GM12874 (cell line): ENCODE measurements around the gene ZNF775.

Experiments used
- TF ChIP-seq, protein P1 (sequence below): IDR thresholded peaks from 2 replicates; pipeline ENCODE4 v1.5.1; 2011; ENCODE audit warnings: low read depth, mild to moderate bottlenecking, control low read depth, low read length, moderate library complexity; ENCODE audit not compliant: insufficient read depth

Gene ZNF775

DNA sequence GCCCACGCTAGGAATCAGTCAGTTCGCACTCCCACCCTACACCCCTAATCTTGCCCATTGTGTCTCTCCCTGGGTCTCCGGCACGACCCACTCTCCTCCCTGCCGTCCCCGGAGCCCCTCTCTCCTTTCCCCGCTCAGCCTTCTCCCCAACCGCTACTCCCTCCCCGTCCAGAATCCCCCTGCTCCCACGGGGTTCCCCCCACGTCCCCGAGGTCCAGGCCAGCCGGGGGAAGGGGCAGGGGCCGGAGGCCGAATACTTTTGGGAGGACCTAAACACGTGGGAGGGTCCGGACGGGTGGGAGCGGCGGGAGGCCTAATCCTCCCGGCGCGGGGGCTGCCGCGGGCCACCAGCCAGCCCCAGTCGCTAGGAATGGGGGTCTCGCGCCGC lies 38.3 kb upstream of the ZNF775 start:
- TF ChIP-seq, protein P1, sequence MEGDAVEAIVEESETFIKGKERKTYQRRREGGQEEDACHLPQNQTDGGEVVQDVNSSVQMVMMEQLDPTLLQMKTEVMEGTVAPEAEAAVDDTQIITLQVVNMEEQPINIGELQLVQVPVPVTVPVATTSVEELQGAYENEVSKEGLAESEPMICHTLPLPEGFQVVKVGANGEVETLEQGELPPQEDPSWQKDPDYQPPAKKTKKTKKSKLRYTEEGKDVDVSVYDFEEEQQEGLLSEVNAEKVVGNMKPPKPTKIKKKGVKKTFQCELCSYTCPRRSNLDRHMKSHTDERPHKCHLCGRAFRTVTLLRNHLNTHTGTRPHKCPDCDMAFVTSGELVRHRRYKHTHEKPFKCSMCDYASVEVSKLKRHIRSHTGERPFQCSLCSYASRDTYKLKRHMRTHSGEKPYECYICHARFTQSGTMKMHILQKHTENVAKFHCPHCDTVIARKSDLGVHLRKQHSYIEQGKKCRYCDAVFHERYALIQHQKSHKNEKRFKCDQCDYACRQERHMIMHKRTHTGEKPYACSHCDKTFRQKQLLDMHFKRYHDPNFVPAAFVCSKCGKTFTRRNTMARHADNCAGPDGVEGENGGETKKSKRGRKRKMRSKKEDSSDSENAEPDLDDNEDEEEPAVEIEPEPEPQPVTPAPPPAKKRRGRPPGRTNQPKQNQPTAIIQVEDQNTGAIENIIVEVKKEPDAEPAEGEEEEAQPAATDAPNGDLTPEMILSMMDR = no peak

DNA sequence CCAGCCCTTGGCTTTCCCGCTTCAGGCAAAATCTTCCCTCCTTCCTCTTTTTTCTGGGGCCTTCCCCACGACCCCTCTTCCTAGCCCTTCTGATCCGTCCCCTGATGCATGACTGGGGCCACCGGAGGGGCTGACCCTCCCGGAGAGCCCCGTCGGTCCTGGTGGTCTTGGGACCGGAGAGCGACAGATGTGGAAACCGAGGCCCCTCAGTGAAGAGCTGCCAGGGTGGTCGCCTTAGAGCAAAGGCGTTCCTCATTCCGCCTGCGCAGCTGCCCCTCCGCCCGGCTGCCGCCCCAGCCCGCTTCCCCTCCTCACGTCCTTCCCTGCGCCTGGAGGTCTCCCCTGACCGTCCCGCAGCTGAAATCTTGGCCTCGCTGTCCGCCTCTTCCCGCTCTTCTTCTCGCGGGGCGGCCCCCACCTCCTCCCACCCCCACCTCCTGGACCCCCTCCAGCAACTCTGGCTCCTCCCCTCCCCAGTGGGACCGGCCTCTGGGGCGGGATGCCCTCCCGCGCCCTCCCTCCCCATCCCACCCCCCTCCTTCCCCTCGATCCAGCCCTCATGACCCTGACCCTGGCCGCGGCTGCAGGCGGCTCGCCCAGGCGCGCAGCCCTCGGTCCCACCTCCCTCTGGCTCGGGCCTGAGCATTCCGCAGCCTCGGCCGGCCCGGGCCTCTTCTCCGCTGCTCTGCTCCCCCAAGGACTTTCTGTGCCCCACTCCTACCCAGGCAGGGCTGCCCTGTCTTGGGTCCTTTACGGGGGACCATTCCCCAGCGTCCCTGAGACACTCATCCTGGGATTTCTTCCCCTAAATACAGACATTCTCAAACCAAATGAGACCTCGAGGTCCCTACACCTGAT lies 37.6 kb upstream of the ZNF775 start, which contains the start of gene RARRES2:
TSS of gene RARRES2 (minus strand) at position 367 of the 858 bp plus-strand sequence. CDS start 1,020 bp downstream, outside the sequence.
- TF ChIP-seq, protein P1 = no peak

DNA sequence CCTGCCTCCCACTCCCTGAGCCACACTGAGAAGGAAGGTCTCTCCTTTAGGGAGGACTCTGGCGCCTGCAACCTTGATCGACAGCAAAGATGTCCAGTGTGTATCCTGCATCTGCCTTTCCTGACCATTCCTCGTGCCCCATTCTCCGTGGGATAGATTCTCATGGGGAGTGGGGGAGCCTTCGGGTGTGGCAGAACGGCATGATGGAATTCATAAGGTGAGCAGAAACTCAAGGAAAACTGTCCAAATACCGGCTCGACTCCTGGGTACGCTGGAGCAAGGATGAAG lies 37.1 kb upstream of the ZNF775 start:
- TF ChIP-seq, protein P1 = no peak

DNA sequence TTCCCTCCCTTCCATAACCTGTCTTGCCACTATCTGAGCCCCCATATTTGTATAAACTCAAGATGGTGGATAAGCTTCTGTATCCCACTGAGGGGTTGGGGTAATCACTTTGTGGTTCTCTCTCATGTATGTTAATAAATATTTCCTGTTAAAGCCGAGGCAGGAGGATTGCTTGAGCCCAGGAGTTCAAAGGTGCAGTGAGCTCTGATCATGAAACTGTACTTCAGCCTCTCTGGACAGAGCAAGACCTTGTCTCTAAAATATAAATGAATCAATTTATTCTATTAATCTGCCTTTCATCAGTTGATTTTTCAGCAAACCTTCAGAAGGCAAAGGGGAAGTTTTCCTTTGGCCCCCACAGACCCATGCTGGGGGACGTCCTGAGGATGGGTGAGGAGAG lies 35.9 kb upstream of the ZNF775 start:
- TF ChIP-seq, protein P1 = no peak

DNA sequence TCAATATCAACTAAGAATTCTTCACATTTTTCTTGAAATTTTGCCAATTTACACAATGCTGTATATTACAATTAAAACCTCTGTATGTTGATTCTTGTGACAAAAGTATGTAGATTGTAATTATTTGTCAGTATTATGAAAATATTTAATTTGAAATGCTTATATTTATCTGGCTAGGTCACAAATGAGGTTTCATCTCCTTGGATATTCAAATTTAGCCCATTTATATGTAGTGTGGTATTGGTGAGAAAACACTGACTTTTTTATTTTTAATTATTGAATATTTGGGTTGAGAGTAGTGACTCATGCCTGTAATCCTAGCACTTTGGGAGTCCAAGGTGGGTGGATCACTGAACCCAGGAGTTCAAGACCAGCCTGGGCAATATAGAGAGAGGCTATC lies 34.8 kb upstream of the ZNF775 start:
- TF ChIP-seq, protein P1 = no peak

DNA sequence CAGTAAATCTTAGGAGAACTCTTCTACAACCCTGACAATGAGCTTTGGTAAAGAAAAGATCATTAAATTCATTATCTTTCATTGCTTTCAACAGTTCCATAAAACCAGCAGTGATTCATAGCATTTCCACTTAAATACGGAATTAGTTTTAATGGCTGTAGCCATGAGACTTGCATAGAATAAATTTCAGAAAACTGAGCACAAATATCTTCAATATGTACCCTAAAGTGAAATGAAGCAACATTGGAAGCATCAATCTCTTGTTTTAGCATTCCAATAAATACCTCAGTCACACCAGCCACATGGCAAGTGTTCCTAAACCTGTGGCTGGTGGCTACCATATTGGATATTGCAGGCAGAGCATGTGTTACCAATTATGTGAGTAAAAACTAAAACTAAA lies 34.1 kb upstream of the ZNF775 start:
- TF ChIP-seq, protein P1 = no peak

DNA sequence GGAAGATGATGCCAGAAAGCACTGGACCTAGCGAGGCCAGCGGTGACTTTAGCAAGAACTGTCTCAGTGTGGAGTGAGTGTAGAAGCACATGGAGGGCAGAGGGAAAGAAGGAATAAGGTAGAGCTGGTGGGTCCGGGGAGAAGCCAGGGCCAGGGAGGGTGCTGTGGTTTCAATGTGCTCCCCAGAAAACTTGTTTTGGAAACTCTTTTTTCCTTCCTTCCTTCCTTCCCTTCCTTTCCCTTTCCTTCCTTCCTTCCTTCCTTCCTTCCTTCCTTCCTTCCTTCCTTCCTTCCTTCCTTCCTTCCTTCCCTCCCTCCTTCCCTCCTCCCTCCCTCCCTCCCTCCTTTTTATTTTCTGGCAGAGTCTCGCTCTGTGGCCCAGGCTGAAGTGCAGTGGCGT lies 32.2 kb upstream of the ZNF775 start:
- TF ChIP-seq, protein P1 = no peak
